Breast epithelium (tissue), 3 donors: ENCODE data around the gene SMAD6.

Experiments
- POLR2A ChIP-seq: fragments of 450-650 bp; IDR thresholded peaks from one replicate; pipeline ENCODE4 v1.6.1; 2016; ENCODE audit warnings: antibody characterized with exemption, mild to moderate bottlenecking, moderate library complexity
- POLR2AphosphoS5 ChIP-seq, 3 donors: sonication (generic); formaldehyde crosslinking; IDR thresholded peaks; one replicate each; pipeline ENCODE4 v1.6.1; 2017; ENCODE audit warnings: antibody characterized with exemption in 3 of 3

GRCh38 chr15:66779331-66780009 lies 77.4 kb downstream of the SMAD6 start:
- TF ChIP-seq POLR2AphosphoS5 (IDR thresholded peaks at IDR 0.05) = no peak
- TF ChIP-seq POLR2A = no peak
